MCF 10A (cell line): ENCODE data around the gene HSPA14. TPM values are rescaled to one million over a fixed set of nuclear protein-coding genes. Genes with fewer than 3 reads are reported as not detected.

Experiments
- BruUV-seq: library from RNA; stranded (reverse); fragments of 400-500 nt; replicated peaks from 2 replicates; lab custom pipeline; 2021; lab: Mats Ljungman, UMichigan
- CTCF ChIA-PET: fragments of 300-600 bp; sonication (Branson Sonifier 250); formaldehyde crosslinking; extraction: SDS; loops from one replicate; lab custom pipeline; 2021; ENCODE audit warnings: antibody characterized with exemption, inconsistent platforms; lab: Yijun Ruan, JAX
- POLR2A ChIA-PET: fragments of 300-600, 350-650 bp; sonication (Branson Sonifier 250); formaldehyde crosslinking; extraction: SDS; loops from one replicate; lab custom pipeline; 2020; ENCODE audit warnings: antibody characterized with exemption, inconsistent platforms; lab: Yijun Ruan, JAX
- DNase-seq: peaks from one replicate; pipeline ENCODE4 v3.0.0-alpha.2; 2018; ENCODE audit not compliant: unreplicated experiment
- H3K27ac Mint-ChIP-seq: one replicate; pipeline ENCODE4 v1.8.0; 2022; ENCODE audit warnings: mild to moderate bottlenecking, low read depth, mixed read lengths; ENCODE audit not compliant: unreplicated experiment
- H3K27me3 Mint-ChIP-seq: one replicate; pipeline ENCODE4 v1.8.0; 2022; ENCODE audit warnings: mixed read lengths; ENCODE audit not compliant: insufficient read depth, unreplicated experiment
- H3K36me3 Mint-ChIP-seq: one replicate; pipeline ENCODE4 v1.8.0; 2022; ENCODE audit warnings: mild to moderate bottlenecking, moderate library complexity, mixed read lengths; ENCODE audit not compliant: insufficient read depth, unreplicated experiment
- H3K4me1 Mint-ChIP-seq: one replicate; pipeline ENCODE4 v1.8.0; 2022; ENCODE audit warnings: mixed read lengths; ENCODE audit not compliant: insufficient read depth, unreplicated experiment
- H3K4me3 Mint-ChIP-seq: one replicate; pipeline ENCODE4 v1.8.0; 2022; ENCODE audit warnings: mild to moderate bottlenecking, moderate library complexity, mixed read lengths; ENCODE audit not compliant: unreplicated experiment
- H3K9me3 Mint-ChIP-seq: one replicate; pipeline ENCODE4 v1.8.0; 2022; ENCODE audit warnings: mixed read lengths; ENCODE audit not compliant: unreplicated experiment
- CTCF ChIP-seq: fragments of 200-600 bp; IDR thresholded peaks from one replicate; pipeline ENCODE4 v1.8.0; 2022; ENCODE audit warnings: antibody characterized with exemption, mild to moderate bottlenecking; ENCODE audit not compliant: unreplicated experiment
- intact Hi-C: fragments of 100-400 bp; cut with micrococcal nuclease; formaldehyde crosslinking; loops from 2 replicates; pipeline ENCODE4 v1.14.1; 2022
- total RNA-seq: library from RNA; stranded (reverse); gene quantifications from 2 replicates; pipeline ENCODE4 v1.2.3, GENCODE V29; 2022

The HSPA14 gene
- total RNA-seq, 1 experiment from 2014 or later, result 14.0 TPM

GRCh38 chr10:14833106-14833505 lies 5.0 kb upstream of the HSPA14 start:
- no TSS peak for BruUV-seq
- no peak for DNase-seq
- no peaks in the 10 kb centered on the region for H3K4me1 Mint-ChIP-seq
- intact Hi-C loops, result loop anchor here (10.0 kb wide), 1 partner anchor 542 kb away; the partner anchor contains the start of gene FAM171A1
- no peak for TF ChIP-seq CTCF
- peaks cover 7% of the 10 kb centered on the region for H3K36me3 Mint-ChIP-seq
- H3K4me3 Mint-ChIP-seq, result no peak overlapping the region
- no peak overlapping the region for H3K27ac Mint-ChIP-seq
- CTCF ChIA-PET, result no interaction called here
- POLR2A ChIA-PET, result no interaction called here
- H3K9me3 Mint-ChIP-seq, result no peaks in the 10 kb centered on the region
- H3K27me3 Mint-ChIP-seq, result no peaks in the 10 kb centered on the region

GRCh38 chr10:14836208-14836607 lies 1.9 kb upstream of the HSPA14 start:
- ChIA-PET POLR2A (interaction anchor here (0.7 to 4.3 kb wide), 9 partner anchors 9 to 489 kb away, joined by 3 to 90 read pairs (median 3); partner anchors contain the start of genes MEIG1 and SUV39H2), CTCF (interaction anchor here (0.5 to 3.6 kb wide), 7 partner anchors 13 to 337 kb away, joined by 3 to 30 read pairs (median 4); no protein-coding TSS in a partner anchor)

GRCh38 chr10:14837003-14837756 lies 926 bp upstream of the HSPA14 start:
- TSS peak; percentile 45 for BruUV-seq
- Mint-ChIP-seq H3K4me3 (peak overlapping the region; percentile 76), H3K36me3 (peaks cover 31% of the 10 kb centered on the region), H3K27ac (peak overlapping the region; percentile 91), H3K27me3 (no peaks in the 10 kb centered on the region), H3K9me3 (no peaks in the 10 kb centered on the region), H3K4me1 (no peaks in the 10 kb centered on the region)
- no peak for TF ChIP-seq CTCF
- intact Hi-C loops, result loop anchor here (5.0 to 10.0 kb wide), 4 partner anchors 115 to 538 kb away; partner anchors contain the start of genes DCLRE1C, FAM171A1 and RPP38
- POLR2A ChIA-PET, result interaction anchor here (0.6 to 4.3 kb wide), 28 partner anchors 7 to 471 kb away, joined by 3 to 90 read pairs (median 4); partner anchors contain the start of genes DCLRE1C, MEIG1 and SUV39H2
- no peak for DNase-seq
- CTCF ChIA-PET, result interaction anchor here (0.5 to 3.6 kb wide), 12 partner anchors 14 to 340 kb away, joined by 3 to 30 read pairs (median 4); no protein-coding TSS in a partner anchor

More at GRCh38 chr10:14836208-14836607, 1.9 kb upstream of the HSPA14 start:
- no peaks in the 10 kb centered on the region for H3K27me3 Mint-ChIP-seq
- H3K36me3 Mint-ChIP-seq, result peaks cover 27% of the 10 kb centered on the region
- no peaks in the 10 kb centered on the region for H3K4me1 Mint-ChIP-seq
- no peaks in the 10 kb centered on the region for H3K9me3 Mint-ChIP-seq
- no peak overlapping the region for H3K4me3 Mint-ChIP-seq
- DNase-seq, result no peak
- intact Hi-C loops, result loop anchor here (5.0 to 10.0 kb wide), 4 partner anchors 116 to 539 kb away; partner anchors contain the start of genes DCLRE1C, FAM171A1 and RPP38
- H3K27ac Mint-ChIP-seq, result no peak overlapping the region
- BruUV-seq, result no TSS peak
- TF ChIP-seq CTCF, result no peak
